NB4 (cell line): ENCODE data around the gene VRK2.
"Not testable (repeated sequence)": the region's sequence is repeated elsewhere in the genome, so short reads cannot be mapped to it uniquely, and the experiment has no call there.

Source experiments
- DNase-seq: peaks from one replicate; pipeline ENCODE4 v3.0.0; 2010; ENCODE audit warnings: low read depth
- H3K4me3 ChIP-seq: one replicate; pipeline ENCODE4 v1.5.1; 2011; ENCODE audit warnings: mild to moderate bottlenecking, low read depth, low read length, moderate library complexity
- CTCF ChIP-seq: IDR thresholded peaks from one replicate; pipeline ENCODE4 v1.5.1; 2012; ENCODE audit warnings: low read depth, low read length
- MAX ChIP-seq: IDR thresholded peaks from 2 replicates; pipeline ENCODE4 v1.6.1; 2011; ENCODE audit warnings: low read depth, low read length
- MYC ChIP-seq: IDR thresholded peaks from 2 replicates; pipeline ENCODE4 v1.6.1; 2011; ENCODE audit warnings: low read depth, low read length
- POLR2A ChIP-seq: IDR thresholded peaks from 2 replicates; pipeline ENCODE4 v1.6.1; 2011; ENCODE audit warnings: mild to moderate bottlenecking; ENCODE audit not compliant: insufficient read length; ENCODE audit errors: extremely low read depth

The VRK2 gene

GRCh38 chr2:58089081-58089480, 42.5 kb downstream of the VRK2 start:
- no peak overlapping the region for H3K4me3 ChIP-seq
- no peak for TF ChIP-seq MAX
- no peak for TF ChIP-seq CTCF
- TF ChIP-seq MYC, result no peak
- no peak for TF ChIP-seq POLR2A
- no peak for DNase-seq

GRCh38 chr2:58092772-58093171, 46.2 kb downstream of the VRK2 start:
- H3K4me3 ChIP-seq, result not testable (repeated sequence)

GRCh38 chr2:58097025-58097424, 50.4 kb downstream of the VRK2 start:
- no peak for DNase-seq
- H3K4me3 ChIP-seq, result no peak overlapping the region
- TF ChIP-seq MAX (no peak), MYC (no peak), CTCF (no peak), POLR2A (no peak)

More at GRCh38 chr2:58092772-58093171, 46.2 kb downstream of the VRK2 start:
- not testable (repeated sequence) for DNase-seq

GRCh38 chr2:58098254-58099095, 51.9 kb downstream of the VRK2 start:
- H3K4me3 ChIP-seq, result no peak overlapping the region
- DNase-seq, result no peak
- TF ChIP-seq CTCF (no peak), MYC (no peak), MAX (no peak), POLR2A (no peak)

GRCh38 chr2:58099096-58099769, 52.6 kb downstream of the VRK2 start:
- no peak for DNase-seq
- H3K4me3 ChIP-seq, result no peak overlapping the region
- no peak for TF ChIP-seq MYC
- no peak for TF ChIP-seq CTCF
- TF ChIP-seq POLR2A, result no peak

GRCh38 chr2:58101500-58101899, 54.9 kb downstream of the VRK2 start:
- H3K4me3 ChIP-seq, result no peak overlapping the region
- no peak for DNase-seq
- no peak for TF ChIP-seq MYC
- TF ChIP-seq POLR2A, result no peak
- no peak for TF ChIP-seq CTCF
- no peak for TF ChIP-seq MAX
